Measurements from ENCODE around the gene REPS1. TPM values are rescaled to one million over a fixed set of nuclear protein-coding genes. Genes with fewer than 3 reads are reported as not detected.
A peak's percentile ranks its signal among the peaks of the same experiment; 100 is the strongest.
"Not testable (repeated sequence)": the region's sequence is repeated elsewhere in the genome, so short reads cannot be mapped to it uniquely, and the experiment has no call there.

REPS1 gene
- total RNA-seq, 1 experiment from 2014 or later = 66.4 TPM

- DNase-seq (ENCODE audit: low read depth, low spot score) = no peak
- in situ Hi-C loops (cut with HindIII; ENCODE audit: low pct_unique_long_range_greater_than_20kb, low sequenced_read_pairs) = no loop called here
Measured at GRCh38 chr6:138956244-138956924, 31.7 kb downstream of the REPS1 start.

DNA sequence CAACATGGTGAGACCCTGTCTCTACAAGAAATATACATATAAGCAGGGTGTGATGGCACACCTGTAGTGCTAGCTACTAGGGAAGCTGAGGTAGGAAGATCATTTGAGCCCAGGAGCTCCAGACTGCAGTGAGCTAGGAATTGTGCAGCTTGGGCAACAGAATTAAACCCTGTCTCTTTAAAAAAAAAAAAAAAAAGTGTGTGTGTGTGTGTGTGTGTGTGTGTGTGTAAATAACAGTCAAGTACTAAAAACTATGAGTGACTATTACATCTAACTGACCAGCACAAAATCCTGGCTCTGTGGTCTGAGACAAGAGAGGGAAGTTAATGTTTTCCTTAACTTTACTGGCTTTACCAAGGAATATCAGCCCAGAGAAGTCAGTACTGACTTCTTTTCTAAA, 32.8 kb downstream of the REPS1 start:
- in situ Hi-C loops (cut with HindIII; ENCODE audit: low pct_unique_long_range_greater_than_20kb, low sequenced_read_pairs) = no loop called here
- no peak for DNase-seq (ENCODE audit: low read depth, low spot score)

DNA sequence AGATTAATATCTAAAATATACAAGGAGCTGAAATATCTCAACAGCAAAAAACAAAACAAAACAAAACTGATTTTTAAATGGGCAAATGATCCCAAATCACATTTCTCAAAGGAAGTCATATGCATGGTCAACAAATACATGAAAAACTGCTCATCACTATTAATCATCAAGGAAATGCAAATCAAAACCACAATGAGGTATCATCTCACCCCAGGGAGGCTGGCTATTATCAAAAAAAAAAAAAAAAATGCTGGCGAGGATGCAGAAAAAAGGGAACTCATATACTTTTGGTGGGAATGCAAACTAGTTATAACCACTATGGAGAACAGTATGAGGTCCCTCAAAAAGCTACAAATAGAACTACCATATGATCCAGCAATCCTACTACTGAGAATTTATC, 34.6 kb downstream of the REPS1 start:
- no peak for DNase-seq (ENCODE audit: low read depth, low spot score)
- in situ Hi-C loops (cut with HindIII; ENCODE audit: low pct_unique_long_range_greater_than_20kb, low sequenced_read_pairs) = no loop called here

DNA sequence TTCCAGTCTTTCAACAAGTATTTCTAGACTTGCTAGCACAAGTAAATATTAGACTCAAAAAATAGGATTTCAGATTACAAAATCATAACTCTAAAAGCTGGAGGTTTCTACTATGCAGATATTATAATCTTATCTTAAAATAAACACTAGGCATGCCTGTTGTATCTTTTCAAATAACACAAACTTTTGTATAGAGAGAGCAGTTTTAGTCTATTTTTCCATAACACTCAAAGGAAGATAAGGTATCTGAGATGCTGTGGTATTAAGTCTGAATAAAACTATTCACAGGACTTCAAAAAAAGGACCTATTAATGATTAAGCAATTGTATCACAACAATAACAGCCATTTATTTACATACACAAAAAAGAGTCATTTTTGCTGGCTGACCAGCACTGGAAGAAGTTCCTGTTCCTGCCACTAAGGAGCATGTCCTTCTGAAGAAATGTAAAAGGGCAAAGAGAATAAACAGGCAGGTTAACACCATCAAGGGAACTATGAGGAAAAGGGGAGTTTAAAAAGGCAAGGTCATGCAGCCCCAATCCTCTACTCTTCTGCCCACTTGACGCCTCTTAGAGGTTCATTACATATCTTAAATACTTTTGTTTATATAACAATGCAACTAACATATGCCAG, 39.4 kb downstream of the REPS1 start:
- in situ Hi-C loops (cut with HindIII; ENCODE audit: low pct_unique_long_range_greater_than_20kb, low sequenced_read_pairs) = no loop called here
- DNase-seq (ENCODE audit: low read depth, low spot score) = peak; percentile 32

DNA sequence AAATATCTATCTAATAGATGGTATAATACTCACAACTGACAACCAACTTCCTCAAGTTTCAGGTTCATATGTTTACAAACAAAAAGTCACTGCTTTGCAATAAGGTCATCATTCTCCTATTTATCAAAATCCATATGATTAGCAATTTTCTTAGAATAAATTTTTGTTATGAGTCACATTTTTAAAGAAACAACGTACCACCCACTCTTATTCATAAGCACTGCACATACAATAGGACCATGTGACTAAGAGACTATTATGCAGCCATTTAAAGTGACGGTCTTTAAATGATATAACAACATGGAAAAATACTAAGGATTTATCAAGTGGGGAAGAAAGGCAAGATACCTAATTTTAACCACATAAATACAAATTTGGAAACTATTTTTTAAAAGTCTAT, 40.0 kb downstream of the REPS1 start:
- no peak for DNase-seq (ENCODE audit: low read depth, low spot score)
- in situ Hi-C loops (cut with HindIII; ENCODE audit: low pct_unique_long_range_greater_than_20kb, low sequenced_read_pairs) = no loop called here

GRCh38 chr6:138945354-138945753, 42.7 kb downstream of the REPS1 start:
- in situ Hi-C loops (cut with HindIII; ENCODE audit: low pct_unique_long_range_greater_than_20kb, low sequenced_read_pairs) = no loop called here

GRCh38 chr6:138944412-138944811, 43.6 kb downstream of the REPS1 start:
- in situ Hi-C loops (cut with HindIII; ENCODE audit: low pct_unique_long_range_greater_than_20kb, low sequenced_read_pairs) = no loop called here
- no peak for DNase-seq (ENCODE audit: low read depth, low spot score)

More at GRCh38 chr6:138945354-138945753, 42.7 kb downstream of the REPS1 start:
- no peak for DNase-seq (ENCODE audit: low read depth, low spot score)

DNA sequence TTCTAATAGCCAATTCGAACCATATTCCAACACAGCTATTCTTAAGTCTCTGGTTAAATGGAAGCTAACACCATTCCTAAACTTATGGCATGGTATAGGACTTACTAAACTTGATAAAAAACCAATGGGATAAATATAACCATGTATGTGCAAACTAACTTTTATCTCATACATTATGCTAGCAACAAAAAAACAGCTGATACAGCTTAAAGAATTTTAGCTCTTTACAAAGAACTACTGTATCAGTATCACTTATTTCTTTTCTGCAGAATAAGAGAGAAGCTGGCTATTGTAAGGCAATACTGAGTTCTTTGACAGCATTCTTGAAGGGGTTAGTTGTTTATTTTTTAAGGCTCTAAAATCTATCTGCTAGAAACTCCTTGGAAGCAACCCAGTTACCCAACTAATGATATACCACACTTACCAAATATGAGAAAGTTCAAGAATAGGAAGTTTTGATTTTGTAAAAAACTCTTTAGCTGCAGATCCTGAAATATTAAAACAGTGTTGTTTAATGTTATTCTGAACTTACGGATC, 44.9 kb downstream of the REPS1 start:
- DNase-seq (ENCODE audit: low read depth, low spot score) = no peak
- in situ Hi-C loops (cut with HindIII; ENCODE audit: low pct_unique_long_range_greater_than_20kb, low sequenced_read_pairs) = no loop called here

DNA sequence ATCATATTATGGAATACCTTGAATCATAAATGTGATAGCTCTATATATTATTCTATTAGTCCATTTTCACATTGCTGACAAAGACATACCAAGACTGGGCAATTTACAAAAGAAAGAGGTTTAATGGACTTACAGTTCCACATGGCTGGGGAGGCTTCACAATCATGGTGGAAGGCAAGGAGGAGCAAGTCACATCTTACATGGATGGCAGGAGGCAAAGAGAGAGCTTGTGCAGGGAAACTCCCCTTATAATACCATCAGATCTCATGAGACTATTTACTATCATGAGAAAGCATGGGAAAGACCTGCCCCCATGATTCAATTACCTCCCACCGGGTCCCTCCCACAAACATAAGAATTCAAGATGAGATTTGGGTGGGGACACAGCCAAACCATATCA, 51.2 kb downstream of the REPS1 start:
- DNase-seq (ENCODE audit: low read depth, low spot score); in situ Hi-C loops (cut with HindIII; ENCODE audit: low pct_unique_long_range_greater_than_20kb, low sequenced_read_pairs): not testable (repeated sequence)

DNA sequence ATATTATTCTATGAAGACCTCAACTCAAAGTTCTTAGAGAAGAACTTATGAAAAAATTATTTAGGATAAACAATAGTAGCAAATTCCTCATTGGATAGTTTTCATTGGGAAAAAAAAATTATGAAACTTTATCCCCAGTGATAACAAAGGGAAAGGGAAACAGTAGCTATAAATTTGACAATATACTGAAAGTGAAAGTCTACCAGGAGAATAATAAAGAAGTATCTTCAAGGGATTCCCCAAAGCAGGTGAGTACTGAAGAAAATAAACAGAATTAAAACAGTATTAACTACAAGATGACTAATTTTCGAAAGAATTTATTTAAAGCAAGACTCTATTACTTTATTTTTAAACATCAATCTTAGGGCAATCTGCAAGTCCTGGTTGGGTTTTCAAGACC, 56.4 kb downstream of the REPS1 start:
- in situ Hi-C loops (cut with HindIII; ENCODE audit: low pct_unique_long_range_greater_than_20kb, low sequenced_read_pairs) = no loop called here
- no peak for DNase-seq (ENCODE audit: low read depth, low spot score)

DNA sequence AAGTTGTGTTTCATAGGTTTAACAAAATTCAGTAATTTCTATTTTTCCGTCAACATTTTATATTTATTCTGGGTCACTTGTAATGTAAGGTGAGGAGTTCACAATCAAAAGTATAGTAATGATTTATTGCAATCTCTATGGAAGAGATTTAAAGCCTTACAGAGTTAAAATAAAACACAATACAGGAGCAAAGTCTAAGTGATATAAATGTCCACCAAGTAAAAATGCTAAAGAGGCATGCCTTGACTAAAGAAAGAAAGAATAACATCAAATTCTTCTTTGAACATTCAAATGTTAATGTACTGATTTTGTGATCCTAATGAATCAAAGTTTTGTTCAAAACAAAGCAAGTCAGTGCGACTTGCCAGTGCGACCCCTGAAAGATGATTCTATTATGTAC, 61.5 kb downstream of the REPS1 start:
- DNase-seq (ENCODE audit: low read depth, low spot score) = no peak
- in situ Hi-C loops (cut with HindIII; ENCODE audit: low pct_unique_long_range_greater_than_20kb, low sequenced_read_pairs) = no loop called here

GRCh38 chr6:138925806-138926205, 62.2 kb downstream of the REPS1 start:
- in situ Hi-C loops (cut with HindIII; ENCODE audit: low pct_unique_long_range_greater_than_20kb, low sequenced_read_pairs) = no loop called here
- DNase-seq (ENCODE audit: low read depth, low spot score) = no peak

- in situ Hi-C loops (cut with HindIII; ENCODE audit: low pct_unique_long_range_greater_than_20kb, low sequenced_read_pairs) = no loop called here
- no peak for DNase-seq (ENCODE audit: low read depth, low spot score)
Measured at GRCh38 chr6:138923561-138923960, 64.5 kb downstream of the REPS1 start.

DNA sequence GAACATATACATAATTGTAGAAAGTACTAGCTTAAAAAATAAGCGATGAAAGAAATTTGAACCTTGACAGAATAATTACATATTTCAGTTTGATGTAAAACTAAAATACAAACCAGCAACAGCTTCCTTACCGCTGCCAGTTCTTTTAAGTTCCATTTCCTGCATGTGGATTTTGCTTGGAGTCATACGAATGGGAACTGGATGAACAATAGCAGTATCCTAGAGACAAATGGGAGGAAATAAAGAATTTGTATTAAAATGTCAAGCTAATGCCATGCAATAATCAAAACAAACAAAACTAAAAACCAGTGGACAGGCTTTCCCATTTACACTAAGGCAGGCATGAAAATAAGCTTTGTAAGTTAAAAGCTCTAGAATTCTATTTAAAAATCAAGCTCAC, 67.1 kb downstream of the REPS1 start:
- DNase-seq (ENCODE audit: low read depth, low spot score) = no peak
- in situ Hi-C loops (cut with HindIII; ENCODE audit: low pct_unique_long_range_greater_than_20kb, low sequenced_read_pairs) = no loop called here

DNA sequence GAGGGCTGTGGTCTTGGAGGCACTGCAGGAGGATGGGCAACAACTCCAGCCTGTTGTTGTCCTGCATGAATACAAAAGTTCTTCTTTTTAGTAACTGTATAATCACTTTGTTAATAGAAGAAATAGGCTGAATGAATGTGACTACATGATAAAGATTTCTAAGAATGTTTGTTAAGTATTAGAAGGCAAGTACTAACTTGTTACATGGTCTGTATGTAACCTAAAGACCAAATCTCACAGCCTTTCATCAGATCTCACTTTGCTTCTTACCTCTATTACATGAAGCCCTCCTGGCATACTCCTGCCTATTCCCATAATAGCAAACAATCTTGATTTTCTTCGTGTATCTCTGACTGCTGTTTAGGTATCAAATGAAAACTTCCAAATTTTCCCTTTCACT, 73.4 kb downstream of the REPS1 start:
- no peak for DNase-seq (ENCODE audit: low read depth, low spot score)
- in situ Hi-C loops (cut with HindIII; ENCODE audit: low pct_unique_long_range_greater_than_20kb, low sequenced_read_pairs) = no loop called here

- in situ Hi-C loops (cut with HindIII; ENCODE audit: low pct_unique_long_range_greater_than_20kb, low sequenced_read_pairs) = no loop called here
- DNase-seq (ENCODE audit: low read depth, low spot score) = no peak
Measured at GRCh38 chr6:138912308-138912707, 75.7 kb downstream of the REPS1 start.

DNA sequence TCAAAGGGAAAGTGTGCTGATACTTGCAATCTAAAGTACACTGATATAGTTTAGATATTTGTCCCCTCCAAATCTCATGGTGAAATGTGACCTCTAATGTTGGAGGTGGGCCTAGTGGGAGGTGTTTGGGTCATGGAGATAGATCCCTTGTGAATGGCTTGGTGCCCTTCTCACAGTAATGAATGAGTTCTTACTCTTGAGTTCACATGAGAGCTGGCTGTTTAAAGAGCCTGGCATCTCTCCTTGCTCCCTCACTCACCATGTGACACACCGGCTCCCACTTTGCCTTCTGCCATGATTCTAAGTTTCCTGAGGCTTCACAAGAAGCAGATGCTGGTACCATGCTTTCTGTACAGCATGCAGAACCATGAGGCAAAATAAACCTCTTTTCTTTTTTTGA, 78.1 kb downstream of the REPS1 start:
- in situ Hi-C loops (cut with HindIII; ENCODE audit: low pct_unique_long_range_greater_than_20kb, low sequenced_read_pairs) = no loop called here
- no peak for DNase-seq (ENCODE audit: low read depth, low spot score)

DNA sequence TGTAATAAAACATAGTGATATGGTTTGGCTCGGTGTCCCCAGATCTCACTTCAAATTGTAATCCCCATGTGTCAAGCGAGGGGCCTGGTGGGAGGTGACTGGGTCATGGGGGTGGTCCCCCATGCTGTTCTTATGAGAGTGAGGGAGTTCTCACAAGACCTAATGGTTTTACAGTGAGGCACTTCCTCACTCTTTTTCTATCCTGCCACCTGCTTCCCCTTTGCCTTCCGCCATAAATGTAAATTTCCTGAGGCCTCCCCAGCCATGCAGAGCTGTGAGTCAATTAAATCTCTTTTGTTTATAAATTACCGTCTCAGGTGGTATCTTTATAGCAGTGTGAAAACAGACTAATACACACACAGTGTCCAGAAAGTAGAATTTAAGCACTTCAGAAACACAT, 78.5 kb downstream of the REPS1 start:
- in situ Hi-C loops (cut with HindIII; ENCODE audit: low pct_unique_long_range_greater_than_20kb, low sequenced_read_pairs) = no loop called here

GRCh38 chr6:138907167-138907566, 80.9 kb downstream of the REPS1 start:
- no peak for DNase-seq (ENCODE audit: low read depth, low spot score)
- in situ Hi-C loops (cut with HindIII; ENCODE audit: low pct_unique_long_range_greater_than_20kb, low sequenced_read_pairs) = no loop called here

More for the DNA sequence above, 78.5 kb downstream of the REPS1 start:
- DNase-seq (ENCODE audit: low read depth, low spot score) = no peak
